ENCODE results near the gene MST1. TPM values are rescaled to one million over a fixed set of nuclear protein-coding genes. Genes with fewer than 3 reads are reported as not detected.
A peak's percentile ranks its signal among the peaks of the same experiment; 100 is the strongest.

The MST1 gene
- total and polyA plus RNA-seq, 9 of the 15 experiments (the other 6 are each of a cell fraction or from before 2014, with no cell fraction given), result 0.08 to 1.8 (median 0.40) TPM

- no TSS peak for BruUV-seq (replicated peaks)
- Histone ChIP-seq H3K9ac (ENCODE audit: insufficient read depth in 1 of 2, low read depth in 2 of 2, low read length in 2 of 2) (no peak overlapping the region), H3K9me1 (ENCODE audit: control insufficient read depth, insufficient read depth, low read length) (no peaks in the 10 kb centered on the region), H3K9me3 (replicated peaks; ENCODE audit: control insufficient read depth, insufficient read depth, low read depth, low read length) (no peaks in the 10 kb centered on the region), H3K27ac (ENCODE audit: extremely low read depth, low read depth, low read length) (no peak overlapping the region), H2AFZ (ENCODE audit: low read depth, low read length) (no peak overlapping the region), H3K79me2 (ENCODE audit: control insufficient read depth, insufficient read depth, low read length) (no peaks in the 10 kb centered on the region), H3K27me3 (ENCODE audit: control insufficient read depth in 2 of 2, insufficient read depth in 2 of 2, low read length in 2 of 2) (no peaks in the 10 kb centered on the region), H3K4me2 (ENCODE audit: insufficient read depth, low read length) (no peak overlapping the region), H4K20me1 (replicated peaks; ENCODE audit: control insufficient read depth, insufficient read depth, low read length) (no peaks in the 10 kb centered on the region), H3K4me1 (replicated peaks in 1 of 2; ENCODE audit: control insufficient read depth in 2 of 2, insufficient read depth in 2 of 2, low read length in 2 of 2) (peaks cover 0 to 10% of the 10 kb centered on the region in 2 experiments; a peak in 1 of 5 replicates), H3K4me3 (no peak overlapping the region), H3K36me3 (ENCODE audit: control insufficient read depth, insufficient read depth, low read length) (peaks cover 53% of the 10 kb centered on the region; the same call in 2 of the 3 replicates)
- FAIRE-seq (no peak), DNase-seq (ENCODE audit: extremely low read depth in 1 of 4, low spot score in 3 of 4) (no peak), ATAC-seq (no peak)
- intact Hi-C loops (cut with micrococcal nuclease) (no loop called here), in situ Hi-C loops (cut with MboI) (no loop called here)
- POLR2A ChIA-PET, result interaction anchor here (0.5 to 0.7 kb wide), 2 partner anchors 9 to 59 kb away, joined by 3 to 4 read pairs; no protein-coding TSS in a partner anchor
- 97% methylated on average over 6 of the region's 16 CpGs for WGBS (ENCODE audit: insufficient coverage, low coverage, missing lambda C conversion rate)
- CTCF ChIA-PET (ENCODE audit: low intra/inter-chr PET ratio), result no interaction called here
- TF ChIP-seq CBX8 (IDR thresholded peaks at IDR 0.05; ENCODE audit: borderline replicate concordance, extremely low read depth, low read depth, low read length, poor library complexity, severe bottlenecking), result no peak
- no peak for TF ChIP-seq PRMT5 (CRISPR knock-in tag; IDR thresholded peaks at IDR 0.05)
- TF ChIP-seq KDM4B (IDR thresholded peaks at IDR 0.05; ENCODE audit: borderline replicate concordance in 2 of 2, low read depth in 1 of 2), result no peak
- TF ChIP-seq BDP1 (IDR thresholded peaks at IDR 0.05; ENCODE audit: insufficient read depth, insufficient read length), result no peak
- TF ChIP-seq POLR2G (IDR thresholded peaks at IDR 0.05; ENCODE audit: low read depth, low read length), result peak; percentile 41; the same call in 1 of the 2 replicates
- no peak for TF ChIP-seq PCBP2 (IDR thresholded peaks at IDR 0.05; ENCODE audit: low read depth, low read length, poor library complexity, severe bottlenecking)
- TF ChIP-seq HIVEP1 (CRISPR knock-in tag; IDR thresholded peaks at IDR 0.05), result no peak
These were observed 27.5 kb upstream of the MST1 start for GRCh38 chr3:49716691-49717210.
